OCI-LY3 (cell line): ENCODE data around the gene MYO16.

Experiments
- H2AFZ ChIP-seq: fragments of 200-600, 300-600 bp; shearing (Covaris generic); 2 replicates; pipeline ENCODE4 v1.6.0; 2014; ENCODE audit warnings: antibody characterized with exemption, low read depth, low read length
- H3K27ac ChIP-seq: fragments of 200-600, 300-600 bp; sonication (generic); 2 replicates; pipeline ENCODE4 v1.5.1; 2014; ENCODE audit warnings: mild to moderate bottlenecking, low read length, moderate library complexity, mixed read lengths
- H3K27me3 ChIP-seq: fragments of 200-600, 300-600 bp; sonication (generic); 2 replicates; pipeline ENCODE4 v1.6.1; 2014; ENCODE audit warnings: low read depth, low read length, mixed read lengths
- H3K36me3 ChIP-seq: fragments of 200-600, 300-600 bp; sonication (generic); replicated peaks from 2 replicates; pipeline ENCODE3; 2014; ENCODE audit warnings: low read depth, low read length, mixed read lengths
- H3K4me1 ChIP-seq: fragments of 300-600, 200-600 bp; sonication (generic); 2 replicates; pipeline ENCODE4 v1.6.1; 2014; ENCODE audit warnings: low read length, mixed read lengths
- H3K4me2 ChIP-seq: fragments of 200-600, 300-600 bp; sonication (generic); 2 replicates; pipeline ENCODE4 v1.6.1; 2014; ENCODE audit warnings: low read length, mixed read lengths
- H3K4me3 ChIP-seq: fragments of 300-600, 200-600 bp; sonication (generic); 2 replicates; pipeline ENCODE4 v1.5.1; 2014; ENCODE audit warnings: antibody characterized with exemption, mild to moderate bottlenecking, low read length, moderate library complexity
- H3K79me2 ChIP-seq: fragments of 300-600, 200-600 bp; shearing (Covaris generic); 2 replicates; pipeline ENCODE4 v1.6.1; 2014; ENCODE audit warnings: mild to moderate bottlenecking, low read length, mixed read lengths
- H3K9ac ChIP-seq: fragments of 300-600, 200-600 bp; shearing (Covaris generic); 2 replicates; pipeline ENCODE4 v1.6.0; 2014; ENCODE audit warnings: mild to moderate bottlenecking, low read length, moderate library complexity
- H3K9me3 ChIP-seq: fragments of 200-600, 300-600 bp; shearing (Covaris generic); 2 replicates; pipeline ENCODE4 v1.6.1; 2014; ENCODE audit warnings: low read length, mixed read lengths; ENCODE audit not compliant: insufficient read depth
- H4K20me1 ChIP-seq: fragments of 200-600, 300-600 bp; sonication (generic); 2 replicates; pipeline ENCODE4 v1.6.1; 2016; ENCODE audit warnings: low read length, mixed read lengths; ENCODE audit not compliant: insufficient read depth
- EZH2phosphoT487 ChIP-seq: fragments of 200-600 bp; shearing (Covaris generic); IDR thresholded peaks from 2 replicates; pipeline ENCODE4 v1.6.1; 2018; ENCODE audit warnings: antibody characterized with exemption, mixed run types, low read depth
- TF ChIP-seq, protein P1 (sequence below): fragments of 200-600, 300-600 bp; sonication (generic); IDR thresholded peaks from 2 replicates; pipeline ENCODE4 v1.5.1; 2014; ENCODE audit warnings: antibody characterized with exemption, low read length, low read depth

The MYO16 gene

DNA sequence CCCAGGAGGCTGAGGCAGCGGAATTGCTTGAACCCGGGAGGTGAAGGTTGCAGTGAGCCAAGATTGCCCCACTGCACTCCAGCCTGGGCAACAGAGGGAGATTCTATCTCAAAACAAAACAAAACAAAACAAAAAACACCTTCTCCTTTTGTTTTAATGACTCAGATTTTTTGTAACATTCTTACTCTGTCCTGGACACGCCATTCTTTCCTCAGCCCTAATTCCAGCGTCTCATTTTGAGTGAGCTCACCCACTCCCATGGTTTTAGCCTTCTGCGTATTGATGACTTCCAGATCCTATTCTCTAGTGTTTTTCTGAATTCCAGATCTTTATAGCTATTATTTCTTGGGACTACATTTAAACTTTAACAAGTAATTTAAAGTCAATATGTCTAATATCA lies 326.3 kb downstream of the MYO16 start:
- Histone ChIP-seq H3K79me2 (no peaks in the 10 kb centered on the region), H3K4me1 (no peaks in the 10 kb centered on the region), H3K36me3 (no peaks in the 10 kb centered on the region), H2AFZ (no peak overlapping the region), H4K20me1 (no peaks in the 10 kb centered on the region), H3K4me3 (no peak overlapping the region), H3K9me3 (no peaks in the 10 kb centered on the region), H3K27me3 (peaks cover 8% of the 10 kb centered on the region; the same call in 1 of the 2 replicates), H3K27ac (no peak overlapping the region), H3K9ac (no peak overlapping the region), H3K4me2 (no peak overlapping the region)
- no peak for TF ChIP-seq EZH2phosphoT487
- TF ChIP-seq, protein P1, sequence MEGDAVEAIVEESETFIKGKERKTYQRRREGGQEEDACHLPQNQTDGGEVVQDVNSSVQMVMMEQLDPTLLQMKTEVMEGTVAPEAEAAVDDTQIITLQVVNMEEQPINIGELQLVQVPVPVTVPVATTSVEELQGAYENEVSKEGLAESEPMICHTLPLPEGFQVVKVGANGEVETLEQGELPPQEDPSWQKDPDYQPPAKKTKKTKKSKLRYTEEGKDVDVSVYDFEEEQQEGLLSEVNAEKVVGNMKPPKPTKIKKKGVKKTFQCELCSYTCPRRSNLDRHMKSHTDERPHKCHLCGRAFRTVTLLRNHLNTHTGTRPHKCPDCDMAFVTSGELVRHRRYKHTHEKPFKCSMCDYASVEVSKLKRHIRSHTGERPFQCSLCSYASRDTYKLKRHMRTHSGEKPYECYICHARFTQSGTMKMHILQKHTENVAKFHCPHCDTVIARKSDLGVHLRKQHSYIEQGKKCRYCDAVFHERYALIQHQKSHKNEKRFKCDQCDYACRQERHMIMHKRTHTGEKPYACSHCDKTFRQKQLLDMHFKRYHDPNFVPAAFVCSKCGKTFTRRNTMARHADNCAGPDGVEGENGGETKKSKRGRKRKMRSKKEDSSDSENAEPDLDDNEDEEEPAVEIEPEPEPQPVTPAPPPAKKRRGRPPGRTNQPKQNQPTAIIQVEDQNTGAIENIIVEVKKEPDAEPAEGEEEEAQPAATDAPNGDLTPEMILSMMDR, result no peak

GRCh38 chr13:108957369-108958012 lies 328.1 kb downstream of the MYO16 start:
- Histone ChIP-seq H2AFZ (no peak overlapping the region), H3K4me1 (no peaks in the 10 kb centered on the region), H3K27me3 (peaks cover 8% of the 10 kb centered on the region; the same call in 1 of the 2 replicates), H3K27ac (no peak overlapping the region), H3K4me2 (no peak overlapping the region), H3K36me3 (no peaks in the 10 kb centered on the region), H3K9ac (no peak overlapping the region), H3K79me2 (no peaks in the 10 kb centered on the region), H4K20me1 (no peaks in the 10 kb centered on the region), H3K4me3 (no peak overlapping the region), H3K9me3 (no peaks in the 10 kb centered on the region)
- TF ChIP-seq EZH2phosphoT487, result no peak
- TF ChIP-seq, protein P1, result no peak

DNA sequence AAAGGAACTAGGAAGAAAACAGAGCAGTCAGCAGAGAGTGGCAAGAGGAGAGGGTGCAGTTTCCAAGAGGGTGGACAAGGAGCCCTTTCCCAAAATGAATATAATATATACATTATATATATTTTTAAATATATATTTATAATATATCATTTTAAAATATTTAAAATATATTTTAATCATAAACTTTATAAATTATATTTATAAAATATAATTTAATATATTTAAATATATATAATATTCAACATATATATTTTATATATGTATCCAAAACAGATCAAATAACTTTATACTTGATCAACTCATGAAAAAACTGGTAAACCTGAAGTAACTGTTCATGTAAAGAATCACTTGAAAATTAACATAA lies 328.6 kb downstream of the MYO16 start:
- no peak overlapping the region for H3K4me2 ChIP-seq
- no peak overlapping the region for H3K9ac ChIP-seq
- no peak overlapping the region for H3K4me3 ChIP-seq
- no peaks in the 10 kb centered on the region for H3K4me1 ChIP-seq
- H3K9me3 ChIP-seq, result no peaks in the 10 kb centered on the region
- H3K36me3 ChIP-seq, result no peaks in the 10 kb centered on the region
- H4K20me1 ChIP-seq, result no peaks in the 10 kb centered on the region
- peaks cover 5% of the 10 kb centered on the region; the same call in 1 of the 2 replicates for H3K27me3 ChIP-seq
- no peaks in the 10 kb centered on the region for H3K79me2 ChIP-seq
- TF ChIP-seq EZH2phosphoT487, result no peak
- TF ChIP-seq, protein P1, result no peak
- H3K27ac ChIP-seq, result no peak overlapping the region
- no peak overlapping the region for H2AFZ ChIP-seq

GRCh38 chr13:108959234-108959633 lies 329.8 kb downstream of the MYO16 start:
- no peak for TF ChIP-seq EZH2phosphoT487
- TF ChIP-seq, protein P1, result no peak
- H2AFZ ChIP-seq, result no peak overlapping the region

More at GRCh38 chr13:108959234-108959633, 329.8 kb downstream of the MYO16 start:
- H3K9me3 ChIP-seq, result no peaks in the 10 kb centered on the region
- H3K4me3 ChIP-seq, result no peak overlapping the region
- no peaks in the 10 kb centered on the region for H3K36me3 ChIP-seq
- no peaks in the 10 kb centered on the region for H4K20me1 ChIP-seq
- H3K27ac ChIP-seq, result no peak overlapping the region
- H3K9ac ChIP-seq, result no peak overlapping the region
- 0 out of 2 replicates have a peak, but pooled peaks cover 3% of the 10 kb centered on the region for H3K27me3 ChIP-seq
- no peaks in the 10 kb centered on the region for H3K79me2 ChIP-seq
- no peak overlapping the region for H3K4me2 ChIP-seq
- no peaks in the 10 kb centered on the region for H3K4me1 ChIP-seq
